ENCODE measurements around the gene GABRA5. TPM values are rescaled to one million over a fixed set of nuclear protein-coding genes. Genes with fewer than 3 reads are reported as not detected.

Gene GABRA5
- polyA plus RNA-seq, 1 donor (not counting 4 experiments of a cell fraction or from before 2014, with no cell fraction given): 0.03 TPM

DNA sequence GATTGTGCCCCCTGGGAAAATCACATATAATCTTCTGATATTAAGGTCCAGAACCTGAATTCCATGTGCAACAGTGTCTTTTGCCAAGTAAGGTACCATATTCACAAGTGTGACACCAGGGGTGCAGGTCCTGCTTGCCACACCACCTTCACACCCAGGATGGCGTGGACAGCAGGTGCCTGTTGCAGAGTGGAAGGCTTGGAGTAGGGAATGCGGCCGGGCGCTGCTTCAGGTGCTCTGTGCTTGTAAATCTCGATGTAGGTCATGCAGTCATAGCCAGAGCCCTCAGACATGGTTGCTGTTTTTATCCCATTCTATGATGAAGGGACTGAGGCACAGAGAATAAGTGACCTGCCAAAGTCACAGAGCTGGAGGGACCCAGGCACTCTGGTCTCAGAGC lies 69.6 kb downstream of the GABRA5 start:
- dilution Hi-C loops (cut with MboI; ENCODE audit: extremely low pct_ligation_motif_present, low sequenced_read_pairs): no loop called here
- TF ChIP-seq, protein P1, sequence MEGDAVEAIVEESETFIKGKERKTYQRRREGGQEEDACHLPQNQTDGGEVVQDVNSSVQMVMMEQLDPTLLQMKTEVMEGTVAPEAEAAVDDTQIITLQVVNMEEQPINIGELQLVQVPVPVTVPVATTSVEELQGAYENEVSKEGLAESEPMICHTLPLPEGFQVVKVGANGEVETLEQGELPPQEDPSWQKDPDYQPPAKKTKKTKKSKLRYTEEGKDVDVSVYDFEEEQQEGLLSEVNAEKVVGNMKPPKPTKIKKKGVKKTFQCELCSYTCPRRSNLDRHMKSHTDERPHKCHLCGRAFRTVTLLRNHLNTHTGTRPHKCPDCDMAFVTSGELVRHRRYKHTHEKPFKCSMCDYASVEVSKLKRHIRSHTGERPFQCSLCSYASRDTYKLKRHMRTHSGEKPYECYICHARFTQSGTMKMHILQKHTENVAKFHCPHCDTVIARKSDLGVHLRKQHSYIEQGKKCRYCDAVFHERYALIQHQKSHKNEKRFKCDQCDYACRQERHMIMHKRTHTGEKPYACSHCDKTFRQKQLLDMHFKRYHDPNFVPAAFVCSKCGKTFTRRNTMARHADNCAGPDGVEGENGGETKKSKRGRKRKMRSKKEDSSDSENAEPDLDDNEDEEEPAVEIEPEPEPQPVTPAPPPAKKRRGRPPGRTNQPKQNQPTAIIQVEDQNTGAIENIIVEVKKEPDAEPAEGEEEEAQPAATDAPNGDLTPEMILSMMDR (optimal IDR thresholded peaks at IDR 0.05 in 1 of 3, IDR thresholded peaks at IDR 0.05 in 1 of 3, conservative IDR thresholded peaks at IDR 0.05 in 1 of 3; ENCODE audit: extremely low read depth in 1 of 3, insufficient read depth in 2 of 3, low read length in 3 of 3): no peak
- TF ChIP-seq EZH2 (IDR thresholded peaks at IDR 0.05; ENCODE audit: low read length): no peak
- H3K9ac ChIP-seq (ENCODE audit: control insufficient read depth, extremely low read depth, insufficient read depth, low read length): no peak overlapping the region
- H3K9me3 ChIP-seq (ENCODE audit: control insufficient read depth, low read depth, low read length): peaks cover 4% of the 10 kb centered on the region
- H3K36me3 ChIP-seq (ENCODE audit: control insufficient read depth in 2 of 2, extremely low read depth in 1 of 2, insufficient read depth in 2 of 2, low read length in 2 of 2): no peaks in the 10 kb centered on the region
- H3K27me3 ChIP-seq (ENCODE audit: control insufficient read depth, extremely low read depth, insufficient read depth, low read length): no peaks in the 10 kb centered on the region
- no peaks in the 10 kb centered on the region for H3K4me1 ChIP-seq (ENCODE audit: control insufficient read depth, extremely low read depth, insufficient read depth, low read length)
- no peaks in the 10 kb centered on the region for H3K9me1 ChIP-seq (ENCODE audit: control insufficient read depth, extremely low read depth, insufficient read depth, low read length)
- H3K4me3 ChIP-seq (ENCODE audit: control insufficient read depth in 2 of 3, extremely low read depth in 1 of 3, insufficient read depth in 2 of 3, low read depth in 1 of 3, low read length in 3 of 3): no peak overlapping the region
- no peaks in the 10 kb centered on the region for H3K79me2 ChIP-seq (ENCODE audit: control insufficient read depth, insufficient read depth, low read length)
- no peak overlapping the region for H2AFZ ChIP-seq (ENCODE audit: control insufficient read depth, low read length)
- H3K27ac ChIP-seq (ENCODE audit: control insufficient read depth, insufficient read depth, low read length): no peak overlapping the region
- FAIRE-seq (no peak), DNase-seq (ENCODE audit: low read depth, low spot score) (no peak)
- no peaks in the 10 kb centered on the region for H4K20me1 ChIP-seq (ENCODE audit: control insufficient read depth, extremely low read depth, insufficient read depth, low read length)
- no peak overlapping the region for H3K4me2 ChIP-seq (ENCODE audit: control insufficient read depth, extremely low read depth, insufficient read depth, low read depth, low read length)

DNA sequence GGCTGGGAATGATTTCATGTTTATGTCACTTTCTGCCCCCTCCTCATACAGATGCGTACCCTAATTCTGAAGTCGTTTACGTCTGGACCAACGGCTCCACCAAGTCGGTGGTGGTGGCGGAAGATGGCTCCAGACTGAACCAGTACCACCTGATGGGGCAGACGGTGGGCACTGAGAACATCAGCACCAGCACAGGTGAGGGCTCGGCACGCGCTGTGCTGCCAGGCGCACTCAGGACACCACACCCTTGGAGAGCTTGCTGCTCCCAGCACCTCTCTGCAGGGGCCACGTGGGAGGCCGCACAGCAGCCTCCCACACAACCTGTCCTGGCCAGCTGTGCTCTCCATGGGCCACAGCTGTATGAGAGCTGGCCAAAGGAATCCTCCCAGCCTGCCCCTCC lies 70.3 kb downstream of the GABRA5 start:
- H3K9me3 ChIP-seq (ENCODE audit: control insufficient read depth, low read depth, low read length): peaks cover 4% of the 10 kb centered on the region
- no peaks in the 10 kb centered on the region for H3K36me3 ChIP-seq (ENCODE audit: control insufficient read depth in 2 of 2, extremely low read depth in 1 of 2, insufficient read depth in 2 of 2, low read length in 2 of 2)
- no peaks in the 10 kb centered on the region for H3K79me2 ChIP-seq (ENCODE audit: control insufficient read depth, insufficient read depth, low read length)
- no peak overlapping the region for H3K9ac ChIP-seq (ENCODE audit: control insufficient read depth, extremely low read depth, insufficient read depth, low read length)
- H4K20me1 ChIP-seq (ENCODE audit: control insufficient read depth, extremely low read depth, insufficient read depth, low read length): no peaks in the 10 kb centered on the region
- no peak for FAIRE-seq
- no peaks in the 10 kb centered on the region for H3K4me1 ChIP-seq (ENCODE audit: control insufficient read depth, extremely low read depth, insufficient read depth, low read length)
- dilution Hi-C loops (cut with MboI; ENCODE audit: extremely low pct_ligation_motif_present, low sequenced_read_pairs): no loop called here
- no peak for DNase-seq (ENCODE audit: low read depth, low spot score)
- H2AFZ ChIP-seq (ENCODE audit: control insufficient read depth, low read length): no peak overlapping the region
- no peaks in the 10 kb centered on the region for H3K27me3 ChIP-seq (ENCODE audit: control insufficient read depth, extremely low read depth, insufficient read depth, low read length)
- no peak overlapping the region for H3K4me3 ChIP-seq (ENCODE audit: control insufficient read depth in 2 of 3, extremely low read depth in 1 of 3, insufficient read depth in 2 of 3, low read depth in 1 of 3, low read length in 3 of 3)
- TF ChIP-seq EZH2 (IDR thresholded peaks at IDR 0.05; ENCODE audit: low read length): no peak
- TF ChIP-seq, protein P1 (optimal IDR thresholded peaks at IDR 0.05 in 1 of 3, IDR thresholded peaks at IDR 0.05 in 1 of 3, conservative IDR thresholded peaks at IDR 0.05 in 1 of 3; ENCODE audit: extremely low read depth in 1 of 3, insufficient read depth in 2 of 3, low read length in 3 of 3): no peak
- no peak overlapping the region for H3K4me2 ChIP-seq (ENCODE audit: control insufficient read depth, extremely low read depth, insufficient read depth, low read depth, low read length)
- no peaks in the 10 kb centered on the region for H3K9me1 ChIP-seq (ENCODE audit: control insufficient read depth, extremely low read depth, insufficient read depth, low read length)
- H3K27ac ChIP-seq (ENCODE audit: control insufficient read depth, insufficient read depth, low read length): no peak overlapping the region
